ENCODE data around the gene ETV6.

ETV6 gene

DNA sequence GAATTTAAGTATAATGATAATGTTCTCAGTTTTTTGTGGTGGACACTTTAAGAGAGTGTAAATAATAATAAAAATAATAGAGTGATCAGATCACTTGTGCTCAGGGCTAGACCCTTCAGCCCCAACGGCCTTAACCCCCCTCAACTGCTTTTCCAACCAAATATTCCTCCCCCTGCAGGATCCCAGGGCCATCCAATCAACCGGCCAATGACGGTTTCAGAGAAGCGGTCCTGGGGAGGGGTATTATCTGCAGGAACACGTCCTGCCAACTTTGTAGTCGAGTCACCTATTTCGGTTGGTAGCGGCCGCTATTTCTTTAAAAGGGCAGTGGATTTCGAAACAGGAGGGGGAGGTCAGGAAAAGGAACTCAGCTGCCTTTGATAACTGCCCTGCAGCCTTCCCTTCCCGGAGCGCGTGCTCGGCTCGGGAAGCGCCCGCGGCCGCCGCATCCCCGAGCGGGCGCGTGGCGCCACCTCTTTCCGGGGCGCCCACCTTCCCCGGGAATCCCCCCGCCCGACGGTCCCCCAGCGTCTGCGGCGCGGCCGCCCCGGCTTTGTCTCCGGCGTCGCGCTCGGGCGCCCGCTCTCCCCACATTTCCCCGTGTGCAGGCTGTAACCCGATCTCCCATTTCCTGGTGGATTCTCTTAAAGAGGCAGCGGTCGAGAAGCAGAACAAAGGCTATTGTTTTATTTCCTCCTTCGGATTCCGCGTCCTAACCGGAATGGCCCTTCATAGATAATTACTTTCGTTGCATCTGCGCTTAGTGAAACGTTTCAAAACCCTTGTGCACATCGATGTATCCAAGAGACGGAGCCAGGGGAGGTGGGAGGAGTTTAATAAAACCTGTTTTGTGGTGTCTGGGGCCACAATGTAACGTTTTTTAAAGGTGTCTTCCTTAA is 711 bp upstream of the ETV6 start:
- DNase-seq, result peak; percentile 57

DNA sequence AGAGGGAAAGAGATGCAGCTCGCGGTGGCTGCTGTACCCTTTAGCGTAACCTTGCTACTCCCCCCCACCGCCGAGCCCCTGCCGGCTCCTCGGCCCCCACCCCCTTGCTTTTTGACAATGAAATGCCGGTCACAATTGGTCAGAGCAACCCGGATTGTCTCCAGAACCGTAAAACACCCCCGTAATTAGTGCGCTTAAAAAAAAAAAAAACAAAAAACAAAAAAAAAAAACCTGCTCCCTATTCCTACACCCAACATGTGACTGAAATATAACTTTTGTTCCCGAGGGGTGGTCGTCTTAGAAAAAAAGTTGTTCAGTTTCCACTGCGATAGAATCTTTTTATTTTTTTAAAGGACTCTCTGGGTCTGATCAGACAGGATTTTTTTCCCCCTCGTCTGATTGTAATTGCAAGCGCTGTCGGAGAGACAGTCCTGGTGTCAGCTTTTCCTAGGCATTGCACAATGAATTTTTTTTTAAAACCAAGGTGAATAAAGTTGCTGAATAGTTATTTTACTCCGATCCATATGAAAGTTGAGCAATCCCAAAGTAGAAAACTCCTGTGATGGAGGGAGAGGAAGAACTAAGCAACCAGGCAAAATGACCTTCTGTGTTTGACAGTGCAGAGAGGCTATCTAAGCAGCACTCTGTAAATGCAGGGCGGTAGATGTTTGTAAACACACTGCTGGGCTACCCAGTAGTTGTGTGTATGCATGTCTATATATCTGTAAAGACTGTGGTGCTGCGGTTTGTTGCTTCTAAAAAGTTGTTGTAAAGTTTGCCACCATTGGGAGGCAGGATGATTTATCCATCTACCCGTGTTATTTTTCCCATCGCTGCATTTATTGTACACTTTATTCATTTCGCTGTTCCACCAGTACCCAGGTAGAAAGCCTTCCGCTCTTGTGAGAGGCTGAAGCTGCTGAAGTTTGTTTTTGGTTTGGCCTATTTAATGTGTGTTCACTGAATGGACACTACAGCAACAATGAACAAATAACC is 1.1 kb downstream of the ETV6 start:
- no peak for DNase-seq

GRCh38 chr12:11651381-11651780 is 1.9 kb downstream of the ETV6 start:
- DNase-seq, result no peak

DNA sequence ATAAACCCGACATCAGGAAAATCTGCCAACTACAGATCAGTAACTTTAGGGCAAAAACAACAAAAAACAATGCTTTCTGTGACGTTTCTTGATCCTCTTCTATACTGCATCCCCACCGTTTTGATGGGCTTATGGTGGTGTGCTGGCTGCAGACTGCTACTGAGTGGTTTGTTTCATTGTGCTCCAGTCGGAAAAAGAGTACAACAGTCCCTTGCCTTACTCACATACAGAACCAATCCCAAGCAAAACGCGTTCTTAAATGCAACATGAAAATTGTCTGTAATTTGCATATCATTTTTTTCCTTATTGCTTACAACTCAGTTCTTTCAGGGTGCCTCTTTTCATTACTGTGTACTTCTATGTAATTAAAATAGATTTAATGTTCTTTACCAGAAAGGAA is 2.3 kb downstream of the ETV6 start:
- no peak for DNase-seq

DNA sequence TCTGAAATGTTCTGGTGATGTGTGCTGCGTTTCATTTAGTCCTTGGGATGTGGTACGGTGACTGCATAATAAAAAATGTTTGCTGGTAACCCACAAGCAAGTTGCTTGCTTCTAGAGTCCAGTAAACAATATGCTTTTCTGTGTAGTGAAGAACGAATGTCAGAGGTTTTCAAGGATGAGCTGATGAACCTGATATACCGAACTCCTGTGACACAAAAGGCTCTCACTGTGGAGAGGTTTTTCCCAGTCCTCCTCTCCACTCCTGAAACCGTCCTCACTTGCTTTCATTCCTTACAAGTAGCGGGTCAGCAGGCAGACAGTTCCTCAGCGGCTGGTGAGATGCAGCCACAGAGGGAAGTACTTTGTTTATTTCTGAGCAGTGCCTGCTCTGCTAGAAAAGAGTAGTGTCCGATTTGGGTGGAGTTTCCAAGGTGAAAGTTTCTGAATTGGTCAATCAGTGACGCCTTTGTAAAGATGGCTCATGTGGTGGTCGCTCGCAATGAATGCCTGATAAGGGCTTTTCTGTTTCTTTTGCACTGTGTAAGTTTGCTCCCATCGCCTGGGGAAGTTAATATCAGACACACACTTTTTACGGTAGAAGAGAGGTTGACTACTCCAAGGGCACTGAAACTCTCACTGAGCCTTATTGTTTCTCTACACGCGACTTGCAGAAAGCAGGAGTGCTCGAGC is 3.0 kb downstream of the ETV6 start:
- no peak for DNase-seq

DNA sequence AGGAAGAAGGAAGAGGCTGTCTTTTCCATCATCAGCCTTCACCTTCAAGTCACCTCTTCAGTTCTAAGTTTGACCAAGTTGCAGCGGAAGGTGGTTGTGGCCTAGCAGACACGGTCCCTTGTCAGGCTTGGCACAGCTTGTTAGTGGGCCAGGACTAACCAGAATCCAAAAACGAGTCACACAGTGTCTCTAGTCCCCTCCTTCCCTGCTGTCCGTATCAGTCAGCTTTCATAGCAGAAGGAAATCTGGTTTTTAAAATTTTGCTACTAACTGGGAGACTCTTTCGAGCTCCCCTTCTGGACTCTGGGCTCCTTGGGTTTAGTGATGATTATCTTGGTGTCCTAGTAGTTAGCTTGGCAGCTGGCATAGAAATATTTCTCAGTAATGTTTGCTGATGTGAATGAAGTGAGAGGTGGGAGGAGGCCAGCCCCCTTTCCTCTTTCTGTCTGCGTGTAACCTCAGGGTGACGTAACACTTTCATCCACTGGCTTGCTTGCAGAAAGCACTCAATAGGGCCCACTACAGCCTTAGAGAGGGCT is 3.8 kb downstream of the ETV6 start:
- no peak for DNase-seq

GRCh38 chr12:11654338-11654737 is 4.9 kb downstream of the ETV6 start:
- DNase-seq, result no peak

GRCh38 chr12:11654802-11655201 is 5.3 kb downstream of the ETV6 start:
- DNase-seq, result no peak

DNA sequence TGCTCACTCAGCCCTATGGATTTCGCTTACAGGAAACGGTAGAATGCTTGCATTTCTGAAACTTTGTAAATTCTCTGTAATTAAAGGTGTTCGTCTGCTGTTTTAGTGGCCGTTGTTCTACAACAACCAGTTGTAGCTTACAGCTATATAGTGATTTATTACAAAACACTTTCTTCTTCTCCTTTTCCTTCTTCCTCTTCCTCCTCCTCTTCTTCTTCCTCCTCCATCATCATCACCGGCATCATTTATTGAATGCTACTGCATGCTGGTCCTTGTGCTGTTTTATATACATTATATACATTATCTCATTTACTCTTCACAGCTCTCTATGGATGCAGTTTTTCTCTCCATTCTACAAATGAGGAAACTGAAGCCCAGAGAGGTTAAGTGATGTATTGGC is 6.4 kb downstream of the ETV6 start:
- no peak for DNase-seq

- no peak for DNase-seq
Observed at GRCh38 chr12:11656550-11656949, 7.1 kb downstream of the ETV6 start.

- no peak for DNase-seq
Observed at GRCh38 chr12:11657511-11657910, 8.0 kb downstream of the ETV6 start.

DNA sequence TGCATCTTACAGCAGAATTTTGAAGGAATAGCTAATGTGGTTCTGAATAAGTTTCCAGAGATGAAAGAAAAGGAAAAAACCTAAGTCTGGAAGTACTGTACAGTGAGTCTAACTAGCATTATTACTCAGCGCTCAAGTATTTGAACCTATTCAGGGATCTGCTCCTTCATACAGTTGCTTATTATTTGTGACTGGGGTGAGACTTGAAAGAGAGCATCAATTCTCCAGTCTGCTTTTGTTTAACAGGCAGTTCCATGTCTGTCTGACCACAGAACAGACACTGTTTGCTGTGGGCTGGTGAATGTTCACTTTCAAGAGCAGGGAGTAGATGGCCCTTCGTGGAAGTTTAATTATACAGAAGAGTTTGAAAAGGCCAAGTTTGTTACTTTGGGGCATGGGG is 9.3 kb downstream of the ETV6 start:
- DNase-seq, result no peak

- no peak for DNase-seq
Observed at GRCh38 chr12:11660624-11661023, 11.2 kb downstream of the ETV6 start.

DNA sequence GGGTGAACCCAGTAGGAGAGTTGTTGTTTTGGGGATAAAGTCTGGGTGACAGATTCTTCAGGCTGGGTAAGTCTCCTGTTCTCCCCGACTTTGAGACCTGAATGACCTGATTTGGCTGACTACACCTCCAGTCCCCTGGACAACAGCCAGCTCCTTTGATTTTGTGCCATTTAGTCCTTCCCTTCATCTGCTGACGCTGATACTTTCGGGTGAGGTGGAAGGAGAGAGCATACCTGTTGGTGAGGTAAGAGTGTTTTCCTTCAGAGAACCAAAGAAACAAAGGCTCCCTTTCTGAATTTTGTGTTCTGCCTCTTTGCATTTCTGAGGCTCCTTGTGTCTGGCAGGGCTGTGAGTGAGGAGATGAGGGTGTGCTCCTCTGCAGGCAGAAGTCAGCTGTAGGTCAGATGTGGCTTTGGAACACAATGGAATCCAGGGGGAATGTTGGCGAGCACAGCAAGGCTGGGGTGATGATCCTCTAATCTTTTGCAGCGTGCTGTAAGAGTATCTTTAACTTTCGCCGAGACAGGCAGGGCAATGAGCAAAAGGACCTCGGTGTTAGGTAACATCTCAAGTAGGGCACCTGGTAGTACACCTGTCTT is 12.1 kb downstream of the ETV6 start:
- no peak for DNase-seq

- DNase-seq, result no peak
Observed at GRCh38 chr12:11662369-11662768, 12.9 kb downstream of the ETV6 start.

GRCh38 chr12:11663130-11663529 is 13.7 kb downstream of the ETV6 start:
- DNase-seq, result no peak

GRCh38 chr12:11664101-11664500 is 14.6 kb downstream of the ETV6 start:
- DNase-seq, result no peak

DNA sequence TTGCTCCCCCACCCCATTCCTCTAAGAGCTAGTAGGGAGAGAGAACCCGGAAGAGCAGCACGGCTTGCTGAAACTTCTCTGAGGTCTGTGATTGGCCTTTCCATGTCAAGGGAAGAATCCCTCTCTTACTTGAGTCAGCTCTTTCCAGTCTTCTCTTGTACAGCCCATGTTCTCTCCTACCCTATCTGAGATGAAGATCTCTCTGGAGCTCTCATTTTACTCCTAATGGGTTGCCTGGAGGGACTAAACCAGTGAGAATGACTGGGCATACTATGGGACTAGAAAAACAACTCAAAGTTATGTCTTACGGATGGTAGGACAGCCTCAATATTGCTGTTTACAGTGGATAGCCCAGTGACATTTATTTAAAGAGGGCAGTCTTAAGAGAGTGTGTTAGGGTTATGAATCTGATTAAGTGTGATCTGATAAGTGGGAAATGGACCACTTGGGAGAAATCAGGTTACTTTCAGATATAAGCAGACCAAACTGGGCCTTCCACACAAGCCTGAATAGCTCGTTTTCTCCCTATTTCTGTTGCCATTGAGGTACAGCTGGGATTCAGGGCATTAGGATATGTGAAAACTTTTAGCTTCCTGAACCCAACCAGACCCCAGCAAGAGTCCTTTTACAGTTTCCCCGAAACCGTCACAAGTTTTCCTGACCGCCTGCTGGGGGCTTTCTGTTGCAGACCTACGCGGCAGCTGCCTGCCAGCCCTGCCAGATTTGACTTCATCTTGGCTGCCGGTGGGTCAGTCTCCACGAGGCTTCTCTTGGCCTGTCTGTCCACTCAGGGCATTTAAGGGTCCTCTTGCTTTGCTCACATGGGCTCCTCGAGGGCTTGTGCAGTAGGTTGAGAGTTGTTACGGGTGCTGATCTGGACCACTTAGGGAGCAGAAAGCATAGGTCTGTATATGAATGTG is 16.9 kb downstream of the ETV6 start:
- no peak for DNase-seq

DNA sequence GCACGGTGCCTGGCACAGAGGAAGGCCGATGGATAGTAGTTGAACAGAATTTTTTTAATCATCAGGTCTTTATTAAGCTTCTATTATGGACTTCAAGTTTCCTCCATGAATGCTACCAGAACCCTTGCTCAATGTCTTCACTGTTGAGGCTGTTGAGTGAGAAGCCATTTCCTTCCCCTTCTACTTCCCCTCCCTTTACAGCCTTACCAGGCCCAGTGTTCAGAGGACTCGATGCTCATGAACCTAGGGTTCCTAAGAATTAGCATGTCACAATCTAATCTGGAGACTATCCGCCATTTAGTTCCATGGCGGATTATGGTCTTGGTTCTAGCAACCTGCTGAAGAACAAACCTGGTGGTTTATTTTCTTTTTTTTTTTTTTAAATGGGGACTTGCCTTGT is 17.7 kb downstream of the ETV6 start:
- no peak for DNase-seq

GRCh38 chr12:11668611-11669010 is 19.1 kb downstream of the ETV6 start:
- DNase-seq, result no peak

- DNase-seq, result no peak
Observed at GRCh38 chr12:11669348-11669747, 19.9 kb downstream of the ETV6 start.
